Measurements from ENCODE around the gene HDAC1.

Gene HDAC1

DNA sequence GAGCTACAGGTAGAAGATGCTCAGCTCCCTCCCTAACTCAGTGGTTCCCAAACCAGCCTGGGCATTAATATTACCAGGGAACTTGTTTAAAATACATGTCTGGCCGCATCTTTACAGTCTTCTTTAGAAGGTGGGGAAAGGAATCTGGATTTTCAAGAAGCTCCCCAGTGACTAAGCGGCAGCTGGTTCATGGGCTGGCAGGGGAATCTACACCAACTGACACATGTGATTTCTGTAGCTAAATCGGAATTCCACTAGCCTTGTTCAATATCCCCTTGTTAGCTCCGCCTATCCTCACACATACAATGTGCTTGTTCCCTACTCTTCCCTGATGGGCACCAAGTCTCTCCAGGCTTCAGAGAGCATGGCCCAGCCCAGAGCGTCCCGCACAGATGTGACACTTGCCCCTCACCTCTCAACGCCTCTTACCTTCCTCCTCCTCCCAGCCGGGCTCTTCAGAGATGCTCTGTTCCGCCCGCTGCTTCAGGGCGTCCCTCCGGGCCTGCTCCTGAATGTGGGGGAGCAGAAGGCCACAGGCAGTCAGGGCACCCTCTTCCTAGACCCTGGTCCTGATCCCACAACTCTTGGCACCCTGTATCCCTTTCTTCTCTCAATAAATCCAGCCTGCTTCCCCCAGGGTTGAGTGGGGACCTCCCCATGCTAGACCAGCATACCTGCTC is 85.8 kb downstream of the HDAC1 start:
- no peak for DNase-seq

- DNase-seq, result no peak
Observed at GRCh38 chr1:32380057-32380456, 88.2 kb downstream of the HDAC1 start.
